ENCODE measurements around the gene PTPRT.
"Not testable (repeated sequence)": the region's sequence is repeated elsewhere in the genome, so short reads cannot be mapped to it uniquely, and the experiment has no call there.

Gene PTPRT

GRCh38 chr20:42910808-42911207 is 278.9 kb downstream of the PTPRT start:
- H3K9me3 ChIP-seq (ENCODE audit: control insufficient read depth in 1 of 2, low read length in 2 of 2); H3K4me3 ChIP-seq (ENCODE audit: low read depth in 1 of 2, low read length in 2 of 2); H3K4me1 ChIP-seq (ENCODE audit: control insufficient read depth in 1 of 2, insufficient read depth in 2 of 2, low read length in 2 of 2); H3K27ac ChIP-seq (ENCODE audit: low read depth, low read length); H3K9ac ChIP-seq (ENCODE audit: low read depth in 1 of 2, low read length in 2 of 2); H3K36me3 ChIP-seq (ENCODE audit: control insufficient read depth in 1 of 2, insufficient read depth in 2 of 2, low read length in 2 of 2); H3K27me3 ChIP-seq (ENCODE audit: control insufficient read depth in 1 of 2, insufficient read depth in 2 of 2, low read length in 2 of 2): not testable (repeated sequence)

- Histone ChIP-seq H3K36me3 (ENCODE audit: control insufficient read depth in 1 of 2, insufficient read depth in 2 of 2, low read length in 2 of 2) (no peaks in the 10 kb centered on the region), H3K4me1 (ENCODE audit: control insufficient read depth in 1 of 2, insufficient read depth in 2 of 2, low read length in 2 of 2) (peaks cover 0 to 2% of the 10 kb centered on the region in 2 donors), H3K9me3 (ENCODE audit: control insufficient read depth in 1 of 2, low read length in 2 of 2) (no peaks in the 10 kb centered on the region), H3K4me3 (ENCODE audit: low read depth in 1 of 2, low read length in 2 of 2) (no peak overlapping the region), H3K9ac (ENCODE audit: low read depth in 1 of 2, low read length in 2 of 2) (no peak overlapping the region), H3K27ac (ENCODE audit: low read depth, low read length) (no peak overlapping the region), H3K27me3 (ENCODE audit: control insufficient read depth in 1 of 2, insufficient read depth in 2 of 2, low read length in 2 of 2) (no peaks in the 10 kb centered on the region)
Measured at GRCh38 chr20:42907730-42908129, 282.0 kb downstream of the PTPRT start.

GRCh38 chr20:42906120-42906519 is 283.6 kb downstream of the PTPRT start:
- no peaks in the 10 kb centered on the region for H3K9me3 ChIP-seq (ENCODE audit: control insufficient read depth in 1 of 2, low read length in 2 of 2)
- no peaks in the 10 kb centered on the region for H3K27me3 ChIP-seq (ENCODE audit: control insufficient read depth in 1 of 2, insufficient read depth in 2 of 2, low read length in 2 of 2)
- no peak overlapping the region for H3K4me3 ChIP-seq (ENCODE audit: low read depth in 1 of 2, low read length in 2 of 2)
- no peaks in the 10 kb centered on the region for H3K36me3 ChIP-seq (ENCODE audit: control insufficient read depth in 1 of 2, insufficient read depth in 2 of 2, low read length in 2 of 2)
- H3K4me1 ChIP-seq (ENCODE audit: control insufficient read depth in 1 of 2, insufficient read depth in 2 of 2, low read length in 2 of 2), result peaks cover 0 to 4% of the 10 kb centered on the region in 2 donors
- no peak overlapping the region for H3K9ac ChIP-seq (ENCODE audit: low read depth in 1 of 2, low read length in 2 of 2)
- no peak overlapping the region for H3K27ac ChIP-seq (ENCODE audit: low read depth, low read length)

- Histone ChIP-seq H3K36me3 (ENCODE audit: control insufficient read depth in 1 of 2, insufficient read depth in 2 of 2, low read length in 2 of 2) (no peaks in the 10 kb centered on the region), H3K9ac (ENCODE audit: low read depth in 1 of 2, low read length in 2 of 2) (no peak overlapping the region), H3K4me3 (ENCODE audit: low read depth in 1 of 2, low read length in 2 of 2) (no peak overlapping the region), H3K4me1 (ENCODE audit: control insufficient read depth in 1 of 2, insufficient read depth in 2 of 2, low read length in 2 of 2) (peaks cover 0 to 4% of the 10 kb centered on the region in 2 donors), H3K27me3 (ENCODE audit: control insufficient read depth in 1 of 2, insufficient read depth in 2 of 2, low read length in 2 of 2) (no peaks in the 10 kb centered on the region), H3K9me3 (ENCODE audit: control insufficient read depth in 1 of 2, low read length in 2 of 2) (no peaks in the 10 kb centered on the region), H3K27ac (ENCODE audit: low read depth, low read length) (no peak overlapping the region)
Measured at GRCh38 chr20:42902509-42902908, 287.2 kb downstream of the PTPRT start.

GRCh38 chr20:42901689-42902440 is 287.8 kb downstream of the PTPRT start:
- Histone ChIP-seq H3K9ac (ENCODE audit: low read depth in 1 of 2, low read length in 2 of 2) (no peak overlapping the region), H3K4me1 (ENCODE audit: control insufficient read depth in 1 of 2, insufficient read depth in 2 of 2, low read length in 2 of 2) (peaks cover 0 to 4% of the 10 kb centered on the region in 2 donors), H3K4me3 (ENCODE audit: low read depth in 1 of 2, low read length in 2 of 2) (no peak overlapping the region), H3K9me3 (ENCODE audit: control insufficient read depth in 1 of 2, low read length in 2 of 2) (no peaks in the 10 kb centered on the region), H3K27ac (ENCODE audit: low read depth, low read length) (no peak overlapping the region), H3K36me3 (ENCODE audit: control insufficient read depth in 1 of 2, insufficient read depth in 2 of 2, low read length in 2 of 2) (no peaks in the 10 kb centered on the region), H3K27me3 (ENCODE audit: control insufficient read depth in 1 of 2, insufficient read depth in 2 of 2, low read length in 2 of 2) (no peaks in the 10 kb centered on the region)

- H3K9me3 ChIP-seq (ENCODE audit: control insufficient read depth in 1 of 2, low read length in 2 of 2); H3K27me3 ChIP-seq (ENCODE audit: control insufficient read depth in 1 of 2, insufficient read depth in 2 of 2, low read length in 2 of 2); H3K36me3 ChIP-seq (ENCODE audit: control insufficient read depth in 1 of 2, insufficient read depth in 2 of 2, low read length in 2 of 2); H3K4me1 ChIP-seq (ENCODE audit: control insufficient read depth in 1 of 2, insufficient read depth in 2 of 2, low read length in 2 of 2); H3K4me3 ChIP-seq (ENCODE audit: low read depth in 1 of 2, low read length in 2 of 2); H3K27ac ChIP-seq (ENCODE audit: low read depth, low read length); H3K9ac ChIP-seq (ENCODE audit: low read depth in 1 of 2, low read length in 2 of 2): not testable (repeated sequence)
Measured at GRCh38 chr20:42900764-42901163, 288.9 kb downstream of the PTPRT start.

GRCh38 chr20:42895020-42895419 is 294.7 kb downstream of the PTPRT start:
- Histone ChIP-seq H3K36me3 (ENCODE audit: control insufficient read depth in 1 of 2, insufficient read depth in 2 of 2, low read length in 2 of 2) (no peaks in the 10 kb centered on the region), H3K4me3 (ENCODE audit: low read depth in 1 of 2, low read length in 2 of 2) (no peak overlapping the region), H3K27me3 (ENCODE audit: control insufficient read depth in 1 of 2, insufficient read depth in 2 of 2, low read length in 2 of 2) (no peaks in the 10 kb centered on the region), H3K4me1 (ENCODE audit: control insufficient read depth in 1 of 2, insufficient read depth in 2 of 2, low read length in 2 of 2) (no peaks in the 10 kb centered on the region), H3K27ac (ENCODE audit: low read depth, low read length) (no peak overlapping the region), H3K9ac (ENCODE audit: low read depth in 1 of 2, low read length in 2 of 2) (no peak overlapping the region), H3K9me3 (ENCODE audit: control insufficient read depth in 1 of 2, low read length in 2 of 2) (no peaks in the 10 kb centered on the region)

- Histone ChIP-seq H3K9me3 (ENCODE audit: control insufficient read depth in 1 of 2, low read length in 2 of 2) (no peaks in the 10 kb centered on the region), H3K4me3 (ENCODE audit: low read depth in 1 of 2, low read length in 2 of 2) (no peak overlapping the region), H3K27ac (ENCODE audit: low read depth, low read length) (no peak overlapping the region), H3K36me3 (ENCODE audit: control insufficient read depth in 1 of 2, insufficient read depth in 2 of 2, low read length in 2 of 2) (no peaks in the 10 kb centered on the region), H3K4me1 (ENCODE audit: control insufficient read depth in 1 of 2, insufficient read depth in 2 of 2, low read length in 2 of 2) (no peaks in the 10 kb centered on the region), H3K27me3 (ENCODE audit: control insufficient read depth in 1 of 2, insufficient read depth in 2 of 2, low read length in 2 of 2) (no peaks in the 10 kb centered on the region), H3K9ac (ENCODE audit: low read depth in 1 of 2, low read length in 2 of 2) (no peak overlapping the region)
Measured at GRCh38 chr20:42894483-42894882, 295.2 kb downstream of the PTPRT start.

- Histone ChIP-seq H3K4me3 (ENCODE audit: low read depth in 1 of 2, low read length in 2 of 2) (no peak overlapping the region), H3K4me1 (ENCODE audit: control insufficient read depth in 1 of 2, insufficient read depth in 2 of 2, low read length in 2 of 2) (no peaks in the 10 kb centered on the region), H3K27me3 (ENCODE audit: control insufficient read depth in 1 of 2, insufficient read depth in 2 of 2, low read length in 2 of 2) (no peaks in the 10 kb centered on the region), H3K9me3 (ENCODE audit: control insufficient read depth in 1 of 2, low read length in 2 of 2) (no peaks in the 10 kb centered on the region), H3K27ac (ENCODE audit: low read depth, low read length) (no peak overlapping the region), H3K36me3 (ENCODE audit: control insufficient read depth in 1 of 2, insufficient read depth in 2 of 2, low read length in 2 of 2) (no peaks in the 10 kb centered on the region), H3K9ac (ENCODE audit: low read depth in 1 of 2, low read length in 2 of 2) (no peak overlapping the region)
Measured at GRCh38 chr20:42889517-42889916, 300.2 kb downstream of the PTPRT start.

- no peak overlapping the region for H3K4me3 ChIP-seq (ENCODE audit: low read depth in 1 of 2, low read length in 2 of 2)
- H3K27ac ChIP-seq (ENCODE audit: low read depth, low read length), result no peak overlapping the region
- no peaks in the 10 kb centered on the region for H3K4me1 ChIP-seq (ENCODE audit: control insufficient read depth in 1 of 2, insufficient read depth in 2 of 2, low read length in 2 of 2)
- no peaks in the 10 kb centered on the region for H3K27me3 ChIP-seq (ENCODE audit: control insufficient read depth in 1 of 2, insufficient read depth in 2 of 2, low read length in 2 of 2)
- H3K9ac ChIP-seq (ENCODE audit: low read depth in 1 of 2, low read length in 2 of 2), result no peak overlapping the region
- H3K9me3 ChIP-seq (ENCODE audit: control insufficient read depth in 1 of 2, low read length in 2 of 2), result no peaks in the 10 kb centered on the region
- no peaks in the 10 kb centered on the region for H3K36me3 ChIP-seq (ENCODE audit: control insufficient read depth in 1 of 2, insufficient read depth in 2 of 2, low read length in 2 of 2)
Measured at GRCh38 chr20:42887281-42887680, 302.4 kb downstream of the PTPRT start.

Data from duodenal mucosa (tissue), 2 donors.